Ureter (tissue), 1 donor: ENCODE data around the gene AGAP9. TPM values are rescaled to one million over a fixed set of nuclear protein-coding genes. Genes with fewer than 3 reads are reported as not detected.
"Not testable (repeated sequence)": the region's sequence is repeated elsewhere in the genome, so short reads cannot be mapped to it uniquely, and the experiment has no call there.

Experiments
- DNase-seq: peaks from one replicate; pipeline ENCODE4 v3.0.0-alpha.2; 2020; ENCODE audit warnings: low spot score
- total RNA-seq: library from RNA; stranded (reverse); gene quantifications from one replicate; pipeline ENCODE4 v1.2.4, GENCODE V29; 2023
- donor health status: DM: yes; HTN: yes; CAD: no.

Gene AGAP9
- total RNA-seq, 1 donor from 2014 or later, result 23.5 TPM

GRCh38 chr10:47485943-47486342 is 37.5 kb downstream of the AGAP9 start:
- DNase-seq, result not testable (repeated sequence)

GRCh38 chr10:47484786-47485185 is 38.7 kb downstream of the AGAP9 start:
- DNase-seq, result not testable (repeated sequence)

GRCh38 chr10:47483923-47484322 is 39.5 kb downstream of the AGAP9 start, which contains the start of gene ANXA8:
TSS of gene ANXA8 (minus strand) at chr10:47484115. CDS start at chr10:47483933, 182 bp downstream.
- DNase-seq, result peak; percentile 49

- not testable (repeated sequence) for DNase-seq
These were observed 41.1 kb downstream of the AGAP9 start for GRCh38 chr10:47482367-47482766.

- DNase-seq, result peak; percentile 65
These were observed 41.7 kb downstream of the AGAP9 start for GRCh38 chr10:47481768-47482181.

- not testable (repeated sequence) for DNase-seq
These were observed 42.2 kb downstream of the AGAP9 start for GRCh38 chr10:47481182-47481766.

GRCh38 chr10:47480133-47480532 is 43.3 kb downstream of the AGAP9 start:
- DNase-seq, result not testable (repeated sequence)

- not testable (repeated sequence) for DNase-seq
These were observed 45.3 kb downstream of the AGAP9 start for GRCh38 chr10:47478114-47478513.

- DNase-seq, result not testable (repeated sequence)
These were observed 46.4 kb downstream of the AGAP9 start for GRCh38 chr10:47477078-47477477.

GRCh38 chr10:47475101-47475500 is 48.3 kb downstream of the AGAP9 start:
- not testable (repeated sequence) for DNase-seq

- not testable (repeated sequence) for DNase-seq
These were observed 49.9 kb downstream of the AGAP9 start for GRCh38 chr10:47473516-47473915.

- not testable (repeated sequence) for DNase-seq
These were observed 50.8 kb downstream of the AGAP9 start for GRCh38 chr10:47472647-47473046.

GRCh38 chr10:47472072-47472471 is 51.4 kb downstream of the AGAP9 start:
- DNase-seq, result not testable (repeated sequence)

- not testable (repeated sequence) for DNase-seq
These were observed 54.5 kb downstream of the AGAP9 start for GRCh38 chr10:47468731-47469528.

- not testable (repeated sequence) for DNase-seq
These were observed 55.5 kb downstream of the AGAP9 start for GRCh38 chr10:47467957-47468356.

- DNase-seq, result not testable (repeated sequence)
These were observed 56.0 kb downstream of the AGAP9 start for GRCh38 chr10:47467458-47467857.

GRCh38 chr10:47465216-47465917 is 58.1 kb downstream of the AGAP9 start:
- not testable (repeated sequence) for DNase-seq

- DNase-seq, result not testable (repeated sequence)
These were observed 60.7 kb downstream of the AGAP9 start for GRCh38 chr10:47462577-47463358.

GRCh38 chr10:47461261-47461687 is 62.2 kb downstream of the AGAP9 start:
- not testable (repeated sequence) for DNase-seq

GRCh38 chr10:47458466-47459154 is 64.8 kb downstream of the AGAP9 start:
- DNase-seq, result no peak

GRCh38 chr10:47457826-47458225 is 65.6 kb downstream of the AGAP9 start:
- no peak for DNase-seq
